Right hindlimb (tissue), 1 donor: ENCODE data around the gene RTN4RL1.

Source experiments
- DNase-seq: peaks from one replicate; pipeline ENCODE4 v3.0.0-alpha.2; 2018

The RTN4RL1 gene, protein sequence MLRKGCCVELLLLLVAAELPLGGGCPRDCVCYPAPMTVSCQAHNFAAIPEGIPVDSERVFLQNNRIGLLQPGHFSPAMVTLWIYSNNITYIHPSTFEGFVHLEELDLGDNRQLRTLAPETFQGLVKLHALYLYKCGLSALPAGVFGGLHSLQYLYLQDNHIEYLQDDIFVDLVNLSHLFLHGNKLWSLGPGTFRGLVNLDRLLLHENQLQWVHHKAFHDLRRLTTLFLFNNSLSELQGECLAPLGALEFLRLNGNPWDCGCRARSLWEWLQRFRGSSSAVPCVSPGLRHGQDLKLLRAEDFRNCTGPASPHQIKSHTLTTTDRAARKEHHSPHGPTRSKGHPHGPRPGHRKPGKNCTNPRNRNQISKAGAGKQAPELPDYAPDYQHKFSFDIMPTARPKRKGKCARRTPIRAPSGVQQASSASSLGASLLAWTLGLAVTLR

DNA sequence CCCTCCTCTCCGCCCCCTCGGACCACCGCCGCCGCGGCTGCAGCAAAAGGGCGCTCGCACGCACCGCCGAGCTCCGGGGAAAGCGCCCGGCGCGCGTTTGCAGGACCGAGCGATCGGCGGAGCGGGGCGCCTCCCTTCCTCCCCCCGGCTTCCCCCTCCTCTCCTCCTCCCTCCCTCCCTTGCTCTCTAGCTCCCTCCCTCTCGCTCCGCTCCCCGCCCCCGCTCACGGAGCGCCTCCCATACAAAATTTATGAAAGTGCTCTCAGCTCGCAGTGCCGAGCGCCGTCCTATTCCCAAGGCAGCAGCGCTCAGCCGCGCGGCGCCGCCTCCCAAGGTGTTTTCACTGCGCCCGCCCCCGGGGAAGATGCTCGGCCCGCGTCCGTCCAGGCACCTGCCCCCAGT is at the start of gene RTN4RL1:
Gene RTN4RL1, minus strand, starts transcription at position 115 of the 402 bp plus-strand sequence. CDS start 469 bp downstream, outside the sequence.
- DNase-seq, result peak; percentile 75

DNA sequence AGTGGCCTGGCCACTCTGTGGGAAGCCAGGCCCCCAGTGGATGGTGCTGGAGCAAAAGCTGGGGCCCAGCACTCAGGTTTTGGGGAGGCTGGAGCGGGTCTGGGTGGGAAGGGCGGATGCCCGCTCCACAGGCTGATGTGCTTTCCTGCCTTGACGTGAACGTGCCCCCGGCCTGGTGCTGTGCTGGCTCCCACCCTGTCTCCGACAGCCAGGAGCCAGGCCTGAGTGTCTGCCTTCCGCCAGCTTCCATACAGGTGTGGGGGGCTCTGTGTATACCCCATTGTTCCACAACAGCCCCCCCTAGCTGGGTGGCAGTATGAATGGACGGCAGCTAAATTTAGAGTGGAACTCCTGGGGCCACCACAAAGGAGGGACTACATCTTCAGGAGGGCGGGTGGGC is 49.8 kb upstream of the RTN4RL1 start:
- no peak for DNase-seq

DNA sequence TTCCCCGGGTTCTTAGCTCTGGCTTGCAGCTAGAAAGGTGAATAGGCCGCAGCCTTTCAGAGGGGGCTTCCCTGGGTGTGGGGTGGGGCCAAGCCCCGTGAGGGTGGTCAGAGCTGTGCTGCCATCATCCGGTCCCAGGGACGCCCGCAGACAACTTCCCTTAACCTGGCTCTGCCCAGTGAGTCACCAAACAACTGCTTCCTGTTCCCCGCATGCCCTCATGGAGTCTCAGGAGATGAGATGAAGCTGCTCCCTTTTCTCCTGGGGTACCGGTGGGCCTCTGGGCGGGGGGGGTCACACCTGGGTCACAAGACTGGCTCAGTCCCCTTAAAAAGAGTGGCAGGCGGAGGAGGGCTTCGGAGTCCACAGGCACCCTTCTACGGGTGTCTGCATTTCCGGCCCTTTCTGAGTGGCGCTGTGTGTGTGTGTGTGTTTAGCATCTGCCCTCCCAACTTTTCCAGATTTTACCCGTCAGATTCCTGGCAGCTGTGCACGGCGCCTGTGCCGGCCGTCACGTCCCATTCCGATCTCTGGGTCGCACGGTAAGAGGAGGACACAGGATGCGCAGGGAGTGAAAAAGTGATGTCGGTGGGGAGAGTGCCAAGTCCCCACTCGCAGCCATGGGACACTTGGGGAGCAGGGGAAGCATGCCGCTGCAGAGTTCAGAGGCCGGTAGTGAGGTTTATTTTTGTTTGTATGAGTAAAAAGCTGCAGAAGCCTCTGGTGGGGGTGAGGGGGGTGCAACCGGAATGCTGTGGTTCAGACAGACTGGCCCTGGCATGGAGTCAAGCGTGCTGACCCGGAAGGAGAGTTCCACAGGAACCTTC is 46.5 kb upstream of the RTN4RL1 start:
- DNase-seq, result peak; percentile 68

DNA sequence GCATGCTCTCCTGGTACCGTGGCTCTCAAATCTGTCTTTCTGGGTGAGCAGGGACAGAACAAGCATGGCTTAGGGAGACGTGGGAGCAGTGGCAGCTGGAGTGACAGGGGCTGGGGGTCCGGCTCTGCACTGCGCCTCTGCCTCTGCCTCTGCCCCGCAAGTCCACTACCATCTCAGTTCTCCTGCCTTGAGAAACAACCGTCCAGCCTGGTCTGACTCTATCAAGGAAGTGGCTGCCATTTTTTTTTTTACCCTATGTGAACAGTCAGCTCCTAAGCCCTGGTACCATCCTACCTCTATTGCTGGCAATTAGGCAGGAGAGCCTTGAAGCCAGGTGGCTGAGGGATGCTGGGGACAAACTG is 45.9 kb upstream of the RTN4RL1 start:
- DNase-seq, result no peak

DNA sequence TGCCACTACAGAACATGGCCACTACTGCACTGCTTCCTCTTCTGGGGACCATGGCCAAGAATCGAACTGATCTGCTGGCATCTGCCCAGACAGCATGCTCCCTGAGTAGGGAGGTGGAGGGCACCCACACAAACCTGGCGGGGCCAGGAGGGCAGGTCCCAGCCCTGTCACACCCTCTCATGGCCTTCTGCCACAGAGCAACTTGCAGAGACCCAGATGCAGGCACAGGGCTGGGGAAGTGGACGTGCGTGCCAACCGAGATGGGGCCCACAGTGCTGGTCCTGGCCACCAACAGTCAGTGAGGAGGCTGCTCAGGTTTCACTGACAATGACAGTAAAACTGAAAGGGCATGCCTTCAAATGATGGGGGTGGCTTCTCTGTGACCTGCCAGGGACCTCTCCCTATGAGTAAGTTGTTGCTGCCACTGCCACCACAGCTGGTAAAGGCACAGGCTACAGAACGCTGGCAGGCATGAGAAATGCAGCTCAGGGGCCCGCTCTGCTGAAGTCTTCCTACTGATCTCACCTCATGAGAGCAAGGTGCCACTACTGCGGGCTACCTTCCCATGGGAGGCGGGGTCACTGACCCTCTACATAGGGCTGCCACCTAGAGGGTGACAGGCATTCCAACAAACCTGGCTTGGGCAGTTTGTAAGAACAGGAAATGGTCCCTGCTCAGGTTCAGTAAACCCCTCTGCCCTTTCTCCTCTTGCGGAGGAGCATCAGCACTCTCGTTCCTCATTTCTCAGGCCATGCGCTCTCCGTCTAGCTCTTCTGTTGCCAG is 45.3 kb upstream of the RTN4RL1 start:
- DNase-seq, result no peak

DNA sequence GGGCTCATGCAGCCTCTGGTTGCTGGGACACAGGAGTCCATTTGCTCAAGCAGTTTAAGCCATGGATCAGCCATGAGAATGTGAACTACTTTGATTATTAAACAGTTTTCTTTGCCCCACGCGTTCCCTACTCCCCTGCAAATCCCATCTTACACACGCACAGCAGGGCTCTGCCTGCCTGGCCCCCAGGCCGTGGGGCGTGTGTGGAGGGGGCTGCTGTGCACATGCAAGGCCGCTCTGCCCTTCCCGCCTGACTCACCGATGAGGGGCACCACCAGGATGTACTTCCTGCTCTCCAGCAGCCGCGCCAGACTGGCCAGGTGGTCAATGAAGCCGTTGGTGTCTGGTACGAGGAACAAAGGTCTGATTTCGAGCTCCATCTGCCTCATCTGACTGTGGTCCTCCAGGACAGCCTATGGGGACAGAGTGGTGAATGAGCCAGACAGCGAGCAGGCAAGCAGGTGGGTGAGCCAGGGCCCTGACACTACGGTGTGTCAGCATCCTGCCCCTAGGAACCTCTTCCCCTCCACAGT is 43.5 kb upstream of the RTN4RL1 start:
- DNase-seq, result no peak

DNA sequence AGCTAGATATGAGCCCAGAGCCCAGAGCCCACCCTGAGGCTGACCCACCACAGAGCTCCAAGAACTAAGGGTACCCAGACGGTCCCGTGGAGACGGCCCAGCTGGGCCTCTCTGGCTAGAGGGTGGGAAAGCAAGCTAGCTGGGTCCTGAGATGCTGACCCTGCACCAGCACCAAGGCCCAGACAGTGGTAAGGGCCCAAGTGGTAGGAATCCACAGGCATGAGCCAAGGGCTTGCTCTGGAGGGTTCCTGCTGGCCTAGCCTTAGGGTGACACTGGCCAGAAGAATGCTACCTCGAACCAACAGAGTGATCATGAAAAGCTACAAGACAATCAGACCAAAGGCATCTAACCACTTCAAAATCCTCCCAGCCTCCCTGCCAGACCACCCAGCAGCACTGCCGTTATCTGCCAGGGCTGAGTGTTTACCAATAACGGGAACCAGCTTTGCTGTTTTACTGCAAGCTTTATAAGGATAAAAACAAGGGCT is 42.9 kb upstream of the RTN4RL1 start:
- DNase-seq, result no peak

DNA sequence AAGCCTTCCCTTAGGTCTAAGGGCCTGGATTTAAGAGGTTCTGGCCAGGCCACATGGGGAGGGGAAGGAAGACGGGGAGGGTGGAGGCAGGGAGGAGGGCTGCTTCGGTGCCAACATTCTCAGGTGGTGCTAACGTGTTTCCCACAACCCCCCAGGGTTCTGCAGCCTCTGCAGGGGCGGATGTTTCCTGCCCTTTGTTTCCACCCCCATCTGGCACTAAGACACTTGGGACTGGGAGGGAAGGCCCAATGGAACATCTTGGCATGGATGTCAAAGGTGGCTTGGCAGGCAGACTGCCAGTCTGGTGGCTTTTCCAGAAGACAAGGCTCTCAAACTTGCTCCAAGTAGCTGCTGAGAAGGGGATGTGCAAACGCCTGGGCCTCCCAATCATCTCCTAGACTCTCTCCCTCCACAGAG is 42.5 kb upstream of the RTN4RL1 start:
- DNase-seq, result peak; percentile 50

DNA sequence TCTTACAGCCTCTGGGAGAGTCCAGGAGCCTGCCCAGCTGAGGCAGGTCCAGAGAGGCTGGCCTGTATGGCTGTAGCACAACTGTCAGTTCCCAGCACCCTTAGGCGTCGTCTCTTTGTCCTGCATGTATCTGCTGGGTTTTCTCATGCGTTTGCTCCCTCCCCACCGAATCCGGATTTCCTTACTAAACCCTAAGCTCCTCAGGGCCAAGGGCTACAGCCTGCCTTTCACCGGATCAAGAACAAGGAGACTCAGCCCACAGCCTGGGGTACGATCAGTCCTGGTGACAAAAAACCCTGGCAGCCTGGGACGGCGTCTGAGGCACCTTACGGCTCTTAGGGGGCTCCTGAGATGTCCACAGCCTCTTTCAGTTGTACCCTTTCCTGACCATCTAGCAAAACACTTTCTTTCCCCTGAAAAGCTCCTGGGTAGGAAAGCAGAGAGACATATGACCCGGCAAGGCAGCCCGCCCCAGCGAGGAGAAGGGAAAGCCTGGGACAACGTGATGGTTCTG is 42.0 kb upstream of the RTN4RL1 start:
- DNase-seq, result no peak

DNA sequence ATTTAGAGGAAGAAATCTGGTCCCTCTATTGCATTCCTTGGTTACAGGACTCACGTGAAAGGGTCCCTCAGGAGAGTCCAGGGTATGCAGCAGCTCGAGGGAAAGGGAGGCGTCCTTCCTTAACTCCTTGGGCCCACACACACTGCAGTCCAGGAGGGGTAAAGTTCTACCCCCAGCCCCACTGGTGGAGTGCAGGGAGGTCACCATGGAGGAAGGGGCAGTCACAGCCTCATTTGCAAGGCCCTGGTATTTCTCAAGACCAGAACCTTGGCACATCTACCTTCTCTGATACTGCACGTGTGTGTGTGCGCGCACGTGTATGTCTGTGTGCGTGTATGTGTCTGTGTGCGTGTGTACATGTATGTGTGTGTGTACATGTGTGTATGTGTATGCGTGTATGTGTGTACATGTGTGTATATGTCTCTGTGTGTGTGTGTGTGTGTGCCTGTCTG is 40.8 kb upstream of the RTN4RL1 start:
- peak; percentile 37 for DNase-seq

DNA sequence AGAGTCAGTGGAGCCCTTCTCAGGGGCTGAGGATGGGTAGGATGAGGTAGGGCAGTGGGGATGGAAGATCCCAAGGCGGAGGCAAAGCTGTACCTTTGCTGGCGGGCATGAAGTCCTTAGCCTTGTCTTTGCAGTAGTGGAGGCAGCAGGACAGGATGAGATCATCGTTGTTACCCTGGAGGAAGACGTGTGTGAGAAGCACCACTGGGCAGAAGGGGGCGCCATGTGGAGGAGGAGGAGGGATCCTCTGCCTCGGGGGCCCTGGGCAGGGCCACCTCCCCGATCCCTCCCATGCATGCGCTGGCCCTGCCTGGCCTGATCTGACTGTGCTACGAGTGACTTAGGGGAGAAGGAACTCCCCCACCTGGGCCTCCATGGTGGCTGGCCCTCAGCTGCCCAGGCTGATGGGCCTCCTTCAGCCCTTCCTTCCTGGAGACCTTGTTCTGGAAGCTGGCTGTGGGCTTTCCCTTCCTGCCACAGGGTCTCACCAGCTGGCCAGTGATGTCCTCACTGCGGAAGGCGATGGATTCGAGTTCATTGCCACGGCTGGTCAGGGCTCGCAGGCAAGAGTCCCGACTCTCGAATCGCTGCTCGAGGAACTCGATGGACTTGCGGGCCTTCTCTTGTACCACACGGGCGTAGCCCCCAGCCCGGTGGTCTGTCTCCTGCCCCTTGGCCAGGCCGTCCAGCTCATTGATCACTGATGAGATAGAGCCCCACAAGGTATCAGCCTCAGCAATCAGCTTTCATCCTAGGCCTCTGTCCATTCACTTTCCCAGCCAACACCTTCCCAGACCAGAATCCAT is 40.0 kb upstream of the RTN4RL1 start:
- peak; percentile 74 for DNase-seq

DNA sequence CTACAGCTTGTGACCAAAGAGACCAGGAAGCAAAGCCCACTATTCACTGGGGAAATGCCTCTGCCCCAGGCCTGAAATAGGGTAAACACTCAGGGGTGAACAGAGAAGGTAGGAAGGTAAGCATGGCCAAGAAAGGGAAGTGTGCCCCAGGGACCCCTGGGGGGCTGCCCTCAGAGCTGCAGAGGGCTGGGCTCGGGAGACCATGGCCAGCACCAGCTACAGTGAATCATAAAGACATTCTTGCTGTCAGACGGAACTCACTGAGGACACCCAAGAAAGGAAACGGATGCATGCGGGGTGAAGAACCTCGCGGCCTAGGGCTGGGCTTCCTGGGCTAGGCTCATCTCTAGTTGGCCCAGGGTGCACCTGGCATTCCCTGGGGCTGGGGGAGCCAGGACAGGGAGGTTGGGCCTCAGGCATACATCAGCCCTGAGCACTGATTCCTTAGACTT is 39.4 kb upstream of the RTN4RL1 start:
- DNase-seq, result peak; percentile 44

DNA sequence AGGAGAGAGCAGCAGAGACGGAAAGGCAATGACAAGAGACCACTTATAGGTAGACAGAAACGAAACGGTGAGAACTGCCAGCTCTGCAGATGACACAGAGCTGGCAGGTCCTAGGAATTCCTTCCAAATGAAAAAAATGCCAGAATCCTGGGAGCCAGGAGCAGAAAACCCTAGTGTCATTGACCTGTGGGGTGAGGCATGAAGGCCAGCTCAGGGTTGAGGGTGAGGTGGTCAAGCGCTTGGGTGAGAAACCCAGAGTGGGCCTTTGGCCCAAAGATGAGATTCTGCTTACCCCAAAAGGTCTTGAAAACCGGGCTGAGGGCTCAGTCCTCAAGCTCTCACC is 39.0 kb upstream of the RTN4RL1 start:
- DNase-seq, result no peak

DNA sequence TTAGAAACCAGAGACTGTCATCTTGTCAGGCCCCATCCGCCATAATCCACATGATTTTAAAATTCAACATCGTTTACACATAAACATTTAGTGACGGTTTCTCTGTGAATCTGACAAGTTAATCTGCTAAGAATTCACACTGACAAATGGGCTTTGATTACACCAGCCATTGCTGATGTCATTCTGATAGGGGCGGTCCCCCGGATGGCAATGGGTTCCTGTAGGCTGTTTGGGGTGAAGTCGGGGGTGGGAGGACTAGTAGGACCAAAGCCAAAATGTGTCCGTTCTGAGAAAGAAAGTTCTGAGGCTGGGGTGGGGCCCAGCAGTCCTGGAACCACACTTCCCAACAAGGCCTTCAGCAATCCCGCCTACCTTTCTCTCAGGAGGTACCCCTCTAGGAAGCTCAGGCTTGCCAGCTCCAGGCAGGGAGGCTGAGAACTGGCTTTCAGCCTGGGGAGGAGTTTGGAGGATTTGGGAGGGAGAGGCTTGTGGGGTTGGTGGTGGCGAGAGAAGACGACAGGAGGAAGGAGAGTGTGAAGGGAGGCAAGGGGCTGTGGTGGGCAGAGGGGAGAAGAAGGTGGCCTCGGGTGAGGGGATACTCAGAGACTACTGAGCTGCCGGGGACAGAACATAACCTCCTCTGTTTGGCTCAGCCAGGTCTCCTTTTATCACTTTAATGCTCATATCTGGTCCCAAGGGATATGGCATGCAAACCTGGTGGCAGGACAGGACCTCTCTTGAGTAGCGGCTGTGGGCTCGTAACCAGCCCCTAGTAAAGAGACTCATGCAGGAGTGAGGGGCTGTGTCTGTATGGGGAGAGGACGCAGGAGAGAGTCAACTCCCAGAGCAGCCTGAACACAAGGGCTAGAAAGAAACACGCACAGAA is 38.4 kb upstream of the RTN4RL1 start:
- peak; percentile 51 for DNase-seq

DNA sequence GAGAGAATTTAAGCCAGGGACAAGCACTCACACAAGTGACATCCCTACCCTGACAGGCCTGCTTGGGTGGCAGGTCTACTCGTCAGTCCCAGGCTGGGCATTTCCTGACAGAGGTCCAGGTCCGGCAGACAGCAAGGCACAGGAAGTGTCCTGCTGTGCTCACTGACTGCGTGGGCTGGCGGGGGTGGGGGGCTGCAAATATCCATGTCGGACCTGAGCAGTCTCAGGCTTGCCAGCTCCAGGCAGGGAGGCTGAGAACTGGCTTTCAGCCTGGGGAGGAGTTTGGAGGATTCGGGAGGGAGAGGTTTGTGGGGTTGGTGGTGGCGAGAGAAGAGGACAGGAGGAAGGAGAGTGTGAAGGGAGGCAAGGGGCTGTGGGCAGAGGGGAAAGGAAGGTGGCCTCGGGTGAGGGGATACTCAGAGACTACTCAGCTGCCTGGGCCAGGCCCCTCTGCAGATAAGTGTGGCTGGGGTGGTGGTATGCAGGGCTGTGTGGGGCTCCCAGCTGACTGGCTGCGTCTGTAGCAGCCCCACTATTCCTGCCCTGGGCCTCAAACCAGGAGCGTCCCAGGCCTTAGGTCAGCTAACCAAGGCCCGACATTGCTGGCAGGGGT is 37.5 kb upstream of the RTN4RL1 start:
- peak; percentile 76 for DNase-seq

DNA sequence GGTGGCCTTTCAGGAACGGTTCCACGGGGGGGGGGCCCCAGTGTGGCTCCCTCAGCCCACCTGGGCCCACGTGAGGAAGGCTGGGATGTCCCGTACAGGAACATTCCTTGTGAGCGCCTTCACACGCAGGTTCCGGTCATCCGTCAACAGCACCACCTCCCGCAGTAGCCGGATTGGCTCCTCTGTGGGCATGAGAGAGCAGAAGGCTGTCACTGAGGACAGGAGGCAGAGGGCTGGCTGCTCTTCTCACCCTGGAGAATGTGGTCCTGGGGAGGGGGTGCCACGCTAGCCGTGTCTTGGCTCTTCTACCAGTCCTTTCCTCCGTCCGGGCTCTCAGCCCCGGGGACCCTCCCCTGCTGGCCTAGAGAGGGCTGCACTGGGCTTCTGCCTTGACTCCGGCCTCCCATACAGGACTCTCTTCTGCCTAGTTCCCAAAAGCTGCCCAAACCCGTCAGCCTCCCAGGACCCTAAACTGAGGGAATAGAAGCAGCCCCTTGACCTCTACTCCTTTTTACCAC is 36.4 kb upstream of the RTN4RL1 start:
- DNase-seq, result no peak

DNA sequence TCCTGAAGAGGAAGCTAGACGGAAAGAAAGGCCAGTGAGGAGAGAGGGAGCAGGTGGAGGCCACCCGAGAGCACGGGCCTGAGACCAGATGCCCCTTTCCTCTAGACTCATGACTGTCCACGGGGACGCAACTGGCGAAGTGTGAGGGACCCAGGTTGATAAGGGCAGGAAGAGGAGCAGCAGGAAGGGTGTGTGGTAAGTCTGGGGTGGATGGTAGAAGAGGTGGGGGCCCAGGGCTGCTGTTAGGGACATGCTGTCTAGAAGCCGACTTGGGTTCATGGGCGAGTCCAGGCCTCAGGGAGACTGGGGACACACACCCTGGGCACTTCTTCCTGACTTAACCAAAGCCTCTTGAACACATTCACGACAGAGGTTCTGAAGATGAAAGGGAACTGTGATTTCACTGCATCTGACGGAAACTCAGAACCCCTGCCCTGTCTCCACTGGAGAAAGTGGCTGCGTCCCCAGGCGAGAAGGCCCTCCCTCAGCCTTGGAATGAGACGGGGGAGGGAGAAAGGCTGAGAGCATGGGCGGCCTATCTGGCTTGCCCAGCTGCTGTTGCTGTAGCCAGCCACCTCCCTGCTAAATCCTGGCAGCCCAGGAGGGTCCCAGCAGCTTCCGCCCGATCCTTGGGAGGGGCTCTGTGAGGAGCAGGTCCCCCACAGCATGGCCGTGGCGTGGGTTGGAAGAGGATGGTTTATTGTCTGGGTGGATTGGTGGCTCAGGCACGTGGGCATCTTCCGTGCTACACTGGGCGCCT is 35.7 kb upstream of the RTN4RL1 start:
- no peak for DNase-seq

DNA sequence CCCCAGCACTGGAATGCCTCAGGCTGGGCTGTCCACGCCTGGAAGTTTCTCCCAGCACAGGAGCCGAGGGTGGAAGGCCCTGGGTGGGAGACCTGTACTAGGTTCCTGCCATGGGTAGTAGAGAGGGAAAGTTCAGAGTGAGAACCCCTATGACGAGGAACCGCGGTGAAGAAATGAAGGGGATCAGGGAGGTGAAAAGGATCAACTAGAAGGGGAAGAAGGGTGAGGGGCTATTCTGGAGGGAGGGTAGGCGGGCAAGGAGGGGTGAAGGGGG is 35.2 kb upstream of the RTN4RL1 start:
- no peak for DNase-seq
